GM21515 (cell line): ENCODE measurements around the gene INSL3.

Source experiments
- ATAC-seq: cut with Tn5 transposase; IDR thresholded peaks from one replicate; pipeline ENCODE4 v1.9.1; 2021; ENCODE audit not compliant: unreplicated experiment

The INSL3 gene

GRCh38 chr19:17821190-17821589, at the start of gene INSL3:
TSS of gene INSL3 (minus strand) at chr19:17821519. CDS start at chr19:17821506, 13 bp downstream.
- no peak for ATAC-seq

- no peak for ATAC-seq
Measured at GRCh38 chr19:17869114-17869608, 47.8 kb upstream of the INSL3 start.

GRCh38 chr19:17868669-17869068, 47.4 kb upstream of the INSL3 start:
- no peak for ATAC-seq

GRCh38 chr19:17866964-17867486, 45.7 kb upstream of the INSL3 start:
- ATAC-seq, result no peak

- ATAC-seq, result no peak
Measured at GRCh38 chr19:17866312-17866963, 45.1 kb upstream of the INSL3 start.

- no peak for ATAC-seq
Measured at GRCh38 chr19:17865364-17866311, 44.3 kb upstream of the INSL3 start.

- ATAC-seq, result no peak
Measured at GRCh38 chr19:17863520-17864182, 42.3 kb upstream of the INSL3 start.

- ATAC-seq, result no peak
Measured at GRCh38 chr19:17862711-17863519, 41.6 kb upstream of the INSL3 start.

- ATAC-seq, result no peak
Measured at GRCh38 chr19:17861542-17862402, 40.5 kb upstream of the INSL3 start.

- ATAC-seq, result no peak
Measured at GRCh38 chr19:17860993-17861360, 39.7 kb upstream of the INSL3 start.

GRCh38 chr19:17860331-17860992, 39.1 kb upstream of the INSL3 start:
- no peak for ATAC-seq

- ATAC-seq, result peak; percentile 88
Measured at GRCh38 chr19:17859533-17860330, 38.4 kb upstream of the INSL3 start, which contains the start of gene RPL18A. TSS of gene RPL18A (plus strand) at chr19:17859910. CDS start at chr19:17859957, 47 bp downstream.

GRCh38 chr19:17855280-17856152, 34.2 kb upstream of the INSL3 start:
- ATAC-seq, result no peak

- no peak for ATAC-seq
Measured at GRCh38 chr19:17854061-17854460, 32.7 kb upstream of the INSL3 start.

- no peak for ATAC-seq
Measured at GRCh38 chr19:17848595-17849292, 27.4 kb upstream of the INSL3 start.
